ENCODE data around the gene TTLL11.

The TTLL11 gene

DNA sequence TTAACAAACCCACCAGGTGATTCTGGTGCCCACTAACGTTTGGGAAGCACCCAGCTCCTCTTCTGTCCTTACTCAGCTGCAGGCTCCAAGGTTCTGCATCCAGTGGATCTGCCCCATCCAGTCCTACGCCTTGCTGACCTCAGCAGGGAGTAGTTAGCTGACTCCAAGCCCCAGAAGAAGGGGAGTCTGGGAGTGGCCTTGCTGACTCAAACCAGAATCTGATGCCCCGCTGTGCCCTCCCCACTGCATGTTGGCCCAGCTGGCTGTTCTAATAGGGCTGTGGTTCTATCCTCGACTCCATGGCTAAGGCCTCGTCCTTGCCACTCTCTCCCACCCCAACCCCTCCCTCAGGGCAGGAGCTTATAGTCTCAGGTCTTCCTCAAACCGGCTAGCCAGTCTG is 136.3 kb downstream of the TTLL11 start:
- DNase-seq: no peak

DNA sequence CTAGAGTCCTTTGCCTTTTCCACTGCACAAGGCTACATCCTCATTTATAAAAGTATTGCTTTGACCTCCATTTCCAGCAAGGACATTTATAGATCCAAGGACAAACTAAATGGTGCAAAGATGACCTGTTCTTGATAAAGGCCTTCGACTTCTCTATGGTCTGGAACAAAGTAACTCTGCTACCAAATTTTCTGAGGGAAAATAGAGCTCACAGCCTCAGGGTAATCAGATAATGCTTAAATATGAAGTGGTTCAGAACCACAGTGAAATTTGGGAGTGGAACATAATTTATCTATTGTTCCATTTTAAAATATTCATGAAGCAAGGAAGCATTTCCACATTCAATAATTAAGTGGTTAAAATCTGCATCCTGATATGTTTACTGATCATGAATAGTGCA is 137.5 kb downstream of the TTLL11 start:
- DNase-seq: no peak

DNA sequence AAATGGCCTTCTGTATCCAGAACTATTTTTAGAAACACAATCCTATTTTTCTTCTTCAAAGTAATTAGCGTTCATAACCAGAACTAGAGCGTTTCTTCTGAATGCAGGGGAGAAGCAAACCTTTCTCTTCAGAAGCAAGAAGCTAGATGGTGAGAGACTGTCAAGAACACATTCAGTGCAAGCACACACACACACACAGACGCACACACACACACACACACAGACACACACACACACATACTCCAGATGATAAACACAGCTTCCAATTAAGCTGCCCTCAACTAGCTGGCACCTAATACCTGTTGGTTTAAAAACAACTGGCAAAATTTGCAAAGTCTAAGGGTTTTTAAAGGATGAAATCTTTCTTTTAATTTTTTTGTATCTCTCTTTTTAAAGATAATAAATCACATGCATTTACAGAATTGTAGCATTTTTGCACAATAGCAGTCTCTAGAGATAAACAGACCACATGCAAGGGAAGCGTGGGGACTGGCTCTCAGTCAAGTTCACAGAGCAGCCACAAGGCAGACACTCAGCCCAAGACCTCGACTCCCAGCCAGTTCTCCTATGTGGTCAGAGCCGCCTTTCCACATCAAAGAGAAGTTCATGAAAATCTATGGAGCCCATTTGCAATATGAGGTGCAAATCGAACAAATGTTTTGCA is 138.5 kb downstream of the TTLL11 start:
- DNase-seq: no peak

DNA sequence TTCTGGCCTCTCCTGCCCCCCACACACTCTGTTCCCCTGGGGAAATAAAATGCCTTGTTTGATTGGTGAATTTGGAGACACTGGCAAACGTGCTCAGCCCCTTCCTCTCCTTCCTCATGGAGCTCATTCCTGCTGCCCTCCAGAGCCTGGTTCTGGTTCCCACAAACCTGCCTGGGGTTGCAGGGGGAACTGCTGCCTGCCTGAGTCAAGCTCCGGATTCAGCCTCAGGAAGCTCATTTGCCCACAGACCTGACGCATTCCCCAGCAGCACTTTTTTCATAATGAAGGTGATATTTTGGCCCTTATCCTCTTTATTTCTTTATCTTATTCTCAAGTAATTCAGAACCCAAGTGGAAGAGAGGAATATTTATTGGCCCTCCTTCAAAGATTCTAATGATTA is 140.5 kb downstream of the TTLL11 start:
- DNase-seq: no peak

DNA sequence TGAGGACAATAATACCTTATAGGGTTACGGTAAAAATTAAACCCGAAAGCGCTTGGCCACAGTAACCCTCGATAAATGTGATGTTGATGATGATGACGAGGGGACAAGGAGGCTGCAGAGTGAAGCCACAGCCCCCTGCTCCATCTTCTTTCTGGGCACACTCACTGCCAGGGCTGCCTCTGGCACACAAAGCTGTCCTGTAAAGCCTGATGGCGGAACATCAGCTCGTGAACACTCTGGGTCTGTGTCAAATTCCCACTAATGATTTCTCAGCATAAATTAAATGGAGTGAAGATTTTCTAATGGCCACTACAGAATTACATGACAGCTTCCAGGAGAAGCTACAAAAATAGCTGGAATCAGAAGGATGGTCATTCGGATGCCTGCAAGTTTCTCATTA is 142.2 kb downstream of the TTLL11 start:
- DNase-seq: no peak

DNA sequence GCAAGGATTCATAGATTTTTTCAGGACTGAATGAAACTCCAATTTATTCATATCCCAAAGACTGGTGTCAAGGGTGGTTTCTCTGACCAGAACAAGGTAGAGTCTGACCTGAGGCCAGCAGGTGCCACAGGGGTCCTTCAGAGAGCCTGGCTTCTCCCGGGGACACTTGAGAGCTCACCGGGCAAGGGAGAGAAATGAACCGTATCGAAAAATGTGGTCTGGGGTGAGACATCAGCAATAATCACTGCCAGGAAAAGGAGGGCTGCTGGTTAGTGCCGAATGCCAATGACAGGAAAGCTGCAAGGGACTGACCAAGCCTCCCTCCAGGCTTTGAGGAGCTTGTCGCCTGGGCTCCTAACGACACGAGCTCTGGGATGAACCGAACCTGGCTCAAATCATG is 142.7 kb downstream of the TTLL11 start:
- no peak for DNase-seq

DNA sequence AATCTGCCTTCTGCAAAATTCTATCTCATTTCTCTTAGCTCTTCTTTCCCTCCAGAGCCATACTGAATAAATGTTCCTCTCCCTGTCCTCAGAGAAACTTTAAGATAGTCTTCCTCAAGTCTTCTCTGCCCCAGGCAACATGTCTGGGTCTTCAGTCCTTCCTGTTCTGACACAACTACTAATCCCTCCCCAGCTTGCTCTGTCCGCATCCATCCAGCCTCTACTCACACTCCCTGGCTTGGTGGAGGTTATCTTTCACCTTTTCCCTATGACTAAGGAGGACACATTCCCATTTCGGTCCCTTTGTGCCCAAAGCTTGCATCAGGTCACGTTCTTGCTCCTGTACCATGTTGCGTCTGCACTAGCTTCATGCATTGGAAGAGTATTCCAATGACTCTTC is 143.3 kb downstream of the TTLL11 start:
- no peak for DNase-seq

DNA sequence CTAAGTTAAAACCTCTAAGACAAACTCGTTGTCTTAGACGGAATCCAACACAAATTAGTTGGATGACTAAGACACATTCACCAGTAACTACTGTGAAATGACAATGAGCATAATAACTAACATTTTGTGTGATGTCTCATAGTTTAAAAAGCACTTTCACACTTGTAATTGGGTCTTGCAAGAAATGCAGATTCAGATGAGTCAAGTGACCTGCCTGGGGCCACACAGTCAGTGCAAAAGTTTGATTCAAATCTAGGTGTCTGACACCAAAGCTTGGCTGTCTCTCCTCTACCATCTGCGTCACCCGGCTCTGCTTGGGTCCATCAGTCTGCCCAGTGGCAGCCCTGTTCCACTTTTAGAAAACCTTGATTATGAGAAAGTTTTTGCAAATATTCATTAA is 143.7 kb downstream of the TTLL11 start:
- no peak for DNase-seq

DNA sequence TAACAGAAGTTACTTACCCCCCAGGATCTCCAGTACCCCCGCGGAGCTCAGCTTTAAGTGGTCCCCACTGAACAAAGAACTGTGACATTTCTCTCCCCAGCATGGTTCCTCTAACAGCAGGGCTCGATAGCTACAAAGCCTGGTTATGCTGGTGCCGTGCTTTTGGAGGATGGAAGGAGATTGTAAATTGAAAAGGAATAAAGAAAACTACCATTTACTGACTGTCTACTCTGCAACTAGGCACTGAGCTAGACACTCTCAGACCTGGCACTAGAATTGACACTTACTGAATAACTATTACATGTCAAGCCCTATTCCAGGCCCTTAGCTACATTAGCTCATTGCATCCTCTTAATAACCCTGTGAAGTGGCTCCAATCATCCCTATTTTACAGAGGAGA is 145.3 kb downstream of the TTLL11 start:
- peak; percentile 38 for DNase-seq

DNA sequence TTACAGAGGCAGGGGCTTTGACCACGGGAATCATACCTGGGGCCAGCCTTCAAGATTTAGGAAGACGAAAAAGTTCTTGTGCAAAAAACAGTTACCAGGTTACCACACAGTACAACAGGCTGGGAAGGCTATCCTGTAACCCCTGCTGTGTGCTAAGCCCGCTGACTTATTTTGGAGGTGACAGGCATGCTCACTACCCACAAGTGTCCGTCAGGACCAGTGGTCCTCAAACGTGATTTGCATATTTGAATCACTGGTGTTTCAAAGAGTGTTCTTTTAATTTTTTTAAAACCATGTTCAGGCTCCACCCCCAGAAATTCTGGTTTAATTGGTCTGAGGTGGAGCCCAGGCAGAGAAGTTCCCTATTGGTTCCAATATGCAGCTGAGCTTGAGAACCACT is 146.6 kb downstream of the TTLL11 start:
- no peak for DNase-seq

DNA sequence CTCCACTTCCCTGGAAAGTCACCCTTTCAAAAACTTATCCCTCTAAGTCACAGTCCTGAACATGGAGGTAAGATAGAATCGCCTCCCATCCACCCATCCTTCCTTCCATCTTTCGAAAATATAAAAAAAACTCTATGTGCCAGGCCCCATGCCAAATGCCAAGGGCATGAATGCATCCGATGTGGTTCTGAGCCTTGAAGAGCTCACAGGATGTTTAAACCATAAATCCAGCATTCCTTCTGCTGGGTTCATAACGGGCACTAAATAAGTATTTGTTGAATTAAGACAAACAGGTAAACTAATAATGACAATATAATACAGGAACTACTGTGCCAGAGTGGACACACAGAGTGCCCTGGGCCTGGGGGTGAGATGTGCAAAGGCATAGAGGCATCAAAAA is 147.3 kb downstream of the TTLL11 start:
- no peak for DNase-seq

DNA sequence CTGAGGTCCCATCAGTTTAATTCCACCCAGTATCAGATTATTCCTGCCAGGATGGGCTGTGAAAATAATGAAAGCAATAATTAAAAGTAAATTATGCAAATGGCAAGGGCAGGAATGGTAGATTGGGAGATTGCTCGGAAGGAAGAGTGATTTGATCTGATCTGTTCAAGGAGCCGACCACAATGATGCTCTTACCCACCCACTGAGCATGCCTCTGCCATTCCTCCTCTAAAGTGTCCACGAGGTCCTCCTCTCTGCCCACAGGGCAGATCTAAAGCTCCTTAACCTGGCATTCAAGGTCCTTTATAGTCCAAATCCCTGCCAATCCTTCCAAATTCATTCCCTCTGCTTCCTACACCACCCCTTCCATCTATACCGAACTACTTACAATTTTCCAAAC is 147.8 kb downstream of the TTLL11 start:
- DNase-seq: no peak

DNA sequence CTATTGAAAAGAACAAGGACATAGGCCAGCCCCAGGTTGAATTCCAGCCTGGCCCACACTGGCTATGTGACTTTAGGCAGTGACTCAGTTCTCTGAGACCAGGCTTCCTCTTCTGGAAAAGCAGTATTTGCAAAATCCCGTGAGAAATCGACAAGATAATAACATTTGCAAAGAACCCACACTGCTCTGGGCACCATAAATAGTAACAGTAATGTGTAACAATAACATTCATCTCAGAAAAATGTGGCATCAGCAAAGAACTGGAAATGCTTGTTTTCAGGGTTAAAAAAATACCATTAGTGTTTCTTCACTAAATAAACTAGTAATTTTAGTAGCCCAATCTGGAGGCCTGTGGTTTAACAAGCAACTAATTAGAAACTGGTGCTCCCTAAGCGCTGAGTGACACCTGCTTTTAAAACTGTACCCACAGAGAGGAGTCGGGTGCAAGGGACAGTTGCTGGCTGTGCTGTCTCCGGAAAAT is 148.4 kb downstream of the TTLL11 start:
- no peak for DNase-seq

DNA sequence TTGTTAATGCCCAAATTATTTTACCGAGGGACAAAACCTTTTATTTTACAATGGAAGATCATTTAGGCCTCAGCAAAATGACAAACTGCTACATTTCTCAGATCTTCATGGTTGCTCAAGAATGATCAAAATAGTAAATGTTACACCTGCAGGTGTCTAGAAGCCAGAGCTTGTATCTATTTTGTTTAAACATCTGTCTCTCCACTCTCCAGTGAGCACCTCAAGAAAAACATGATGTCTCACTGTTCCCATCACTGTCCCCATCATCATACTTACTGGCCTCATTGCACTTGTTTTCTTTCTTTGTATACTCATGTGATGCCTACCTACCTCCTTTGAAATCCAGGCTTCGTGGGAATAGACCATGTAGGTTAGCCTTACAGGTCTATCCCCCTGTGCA is 149.6 kb downstream of the TTLL11 start:
- no peak for DNase-seq

DNA sequence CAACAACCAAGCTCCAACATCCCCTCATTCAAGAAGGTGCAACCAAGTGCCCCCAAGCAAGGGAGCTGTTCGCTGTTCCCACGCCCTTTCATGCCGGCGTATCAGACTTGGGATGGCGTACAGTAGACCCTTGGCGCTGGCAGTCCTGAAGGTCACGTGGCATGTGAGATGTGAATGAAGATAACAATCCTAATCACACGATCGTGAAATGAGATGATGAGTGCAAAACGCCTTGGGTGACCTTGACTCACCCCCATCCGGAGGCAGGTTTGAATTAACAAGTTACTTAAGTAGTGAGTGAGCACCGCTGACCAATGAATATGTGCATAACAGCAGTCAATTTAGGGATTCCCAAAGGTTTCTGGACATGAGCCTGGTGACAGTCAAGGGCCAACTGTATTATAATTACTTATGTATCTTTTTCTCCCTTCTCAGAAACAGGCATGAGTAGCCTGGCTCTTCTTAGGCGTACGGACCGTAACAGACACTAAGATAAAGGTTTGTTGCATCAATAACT is 150.2 kb downstream of the TTLL11 start:
- DNase-seq: no peak

DNA sequence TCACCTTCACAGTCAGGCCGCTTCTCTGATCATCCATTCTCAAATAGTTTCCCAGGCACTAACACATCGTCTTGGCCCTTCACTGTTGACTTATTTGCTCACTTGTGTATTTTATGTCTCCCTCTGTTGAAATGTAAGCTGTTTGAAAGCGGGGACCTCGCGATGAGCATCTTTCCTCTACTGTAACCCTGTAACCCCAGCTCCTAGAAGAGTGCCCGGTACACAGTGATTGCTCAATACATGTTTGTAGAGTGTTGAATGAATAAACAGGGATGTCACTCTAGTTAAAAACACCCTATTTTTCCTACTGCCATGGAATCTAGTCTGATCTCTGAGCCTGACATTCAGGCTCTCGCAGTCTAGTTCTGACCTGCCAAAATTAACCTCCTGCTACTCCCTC is 150.8 kb downstream of the TTLL11 start:
- no peak for DNase-seq

DNA sequence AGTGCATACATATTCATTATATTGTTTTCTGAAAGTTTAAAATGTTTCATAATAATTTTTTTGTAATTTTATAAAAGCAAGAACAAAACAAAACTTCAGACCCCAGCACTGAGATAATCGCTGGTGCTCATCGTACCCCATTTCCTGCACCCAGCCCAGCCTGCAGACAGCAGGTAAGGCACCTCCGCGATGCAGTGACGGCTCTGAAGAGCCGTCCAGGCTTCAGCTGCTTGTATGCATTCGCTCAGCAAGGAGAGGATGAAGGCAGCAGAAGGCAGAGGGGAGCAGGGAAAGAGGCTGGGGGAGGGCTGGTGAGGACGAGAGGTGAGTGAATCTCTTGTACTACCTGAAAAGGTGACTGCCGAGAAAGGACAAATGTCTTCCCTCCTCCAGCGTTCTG is 153.5 kb downstream of the TTLL11 start:
- no peak for DNase-seq

DNA sequence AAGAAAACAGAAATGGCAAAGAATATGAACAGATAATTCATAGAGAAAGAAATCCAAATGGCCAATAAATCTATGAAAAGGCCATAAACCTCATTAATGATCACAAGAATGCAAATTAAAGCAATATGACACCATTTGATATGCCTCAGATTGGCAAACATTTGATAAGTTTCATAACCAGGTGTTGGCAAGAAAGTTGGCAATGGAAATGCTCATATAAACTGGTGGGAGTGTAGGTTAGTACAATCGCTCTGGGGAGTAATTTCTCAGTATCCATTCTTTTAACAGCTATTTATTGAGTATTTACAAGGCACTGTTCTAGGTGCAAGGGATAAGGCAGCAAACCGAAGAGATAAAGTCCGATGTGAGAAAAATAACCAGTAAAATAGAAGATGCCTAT is 154.5 kb downstream of the TTLL11 start:
- DNase-seq: no peak

DNA sequence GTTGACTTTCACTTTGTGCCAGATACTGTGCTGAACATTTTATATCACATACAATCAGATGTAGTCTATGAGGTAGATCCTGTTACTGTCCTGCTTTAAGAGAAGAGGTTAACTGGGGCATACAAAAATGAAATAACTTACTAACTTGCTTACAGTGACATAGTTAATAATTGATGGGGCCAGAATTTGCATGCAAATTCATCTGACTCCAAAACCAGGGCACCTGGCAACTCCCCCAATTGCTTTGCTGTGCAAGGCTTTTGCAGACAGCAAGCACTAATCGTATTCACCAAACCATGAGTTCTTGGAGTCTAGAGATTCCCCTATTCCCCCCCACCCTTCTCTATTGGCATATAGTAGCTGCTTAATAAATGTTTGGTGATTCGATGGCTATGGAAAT is 155.9 kb downstream of the TTLL11 start:
- DNase-seq: no peak

DNA sequence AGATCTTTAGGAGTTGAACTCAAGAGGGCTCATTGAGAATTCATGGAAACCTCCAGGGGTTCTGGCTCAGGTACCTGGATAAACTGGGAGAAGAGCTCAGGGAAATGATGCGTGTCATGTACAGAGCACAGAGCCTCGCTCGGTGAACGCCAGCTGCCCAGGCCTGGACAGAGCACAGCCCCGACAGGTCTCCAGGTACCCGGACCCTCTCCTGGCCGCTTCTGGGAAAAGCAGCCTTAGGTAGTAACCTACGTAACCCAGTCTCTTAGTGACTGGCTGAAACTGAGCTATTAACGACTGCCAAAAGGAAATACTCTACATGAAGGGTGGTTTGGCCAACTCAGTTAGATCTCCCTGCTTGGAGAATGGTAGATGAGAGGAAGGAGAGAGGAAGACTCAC is 157.4 kb downstream of the TTLL11 start:
- DNase-seq: no peak

DNA sequence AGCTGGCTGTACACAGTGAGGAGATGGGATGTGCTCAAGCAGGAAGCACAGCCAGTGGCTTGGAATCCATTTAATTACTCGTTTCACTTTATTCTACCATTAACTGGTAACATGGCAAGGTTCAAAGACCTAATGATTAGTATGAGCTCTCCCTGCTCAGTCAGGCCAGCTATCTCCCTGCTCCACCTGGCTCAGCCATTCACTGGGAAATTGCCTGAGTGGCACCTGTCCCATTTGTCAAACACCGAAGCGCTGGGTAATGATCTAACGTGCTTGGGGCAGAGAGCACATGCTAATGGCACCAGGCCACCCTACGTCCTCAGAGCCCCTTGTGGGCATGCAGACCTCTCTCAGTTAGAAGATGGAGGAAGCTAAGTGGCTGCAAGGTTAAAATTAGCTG is 162.2 kb downstream of the TTLL11 start:
- peak; percentile 4 for DNase-seq

DNA sequence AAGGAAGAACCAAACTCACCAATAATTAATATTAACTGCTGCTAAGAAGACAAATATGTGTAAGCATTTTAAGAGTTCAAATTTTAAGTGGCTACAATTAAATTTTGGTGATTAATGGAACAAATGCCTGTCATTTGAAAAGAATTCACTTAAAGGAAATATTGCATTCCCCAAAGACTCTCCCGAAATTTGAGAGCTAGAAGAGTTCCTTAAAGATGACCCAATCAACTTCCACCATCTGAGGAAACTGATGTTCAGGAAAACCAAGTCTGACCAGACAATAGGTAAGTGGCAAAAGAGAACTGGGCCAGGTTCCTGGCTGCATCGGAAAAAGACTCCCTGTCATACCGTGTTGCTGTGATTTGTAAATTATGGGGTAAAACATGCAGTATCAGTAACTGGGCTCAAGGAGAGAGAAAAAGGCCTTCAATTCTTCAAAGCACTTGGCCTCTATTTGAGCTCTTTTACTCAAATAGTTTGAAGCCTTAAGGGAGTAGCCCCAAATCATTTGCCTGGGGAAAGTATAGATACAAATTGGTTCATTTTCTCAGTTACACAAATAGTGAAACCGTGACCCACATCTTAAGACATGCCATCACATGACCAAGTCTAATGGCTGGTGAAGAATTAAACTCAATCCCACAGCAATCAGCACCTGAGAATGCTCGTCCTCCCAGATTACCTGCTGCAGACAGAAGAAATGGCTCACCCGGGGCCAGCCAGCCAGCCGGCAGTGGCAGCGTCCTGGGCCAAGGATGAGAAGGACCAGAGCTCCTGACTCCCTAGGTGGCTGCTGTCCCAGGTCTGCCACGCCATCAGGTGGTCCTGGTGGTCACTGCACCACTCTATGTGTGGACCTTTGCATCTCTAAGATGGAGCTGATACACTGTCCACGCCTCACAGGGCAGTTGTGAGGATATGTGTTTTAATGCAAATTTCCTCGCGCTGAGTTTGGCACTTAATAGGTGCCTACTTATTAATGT is 162.9 kb downstream of the TTLL11 start:
- no peak for DNase-seq

DNA sequence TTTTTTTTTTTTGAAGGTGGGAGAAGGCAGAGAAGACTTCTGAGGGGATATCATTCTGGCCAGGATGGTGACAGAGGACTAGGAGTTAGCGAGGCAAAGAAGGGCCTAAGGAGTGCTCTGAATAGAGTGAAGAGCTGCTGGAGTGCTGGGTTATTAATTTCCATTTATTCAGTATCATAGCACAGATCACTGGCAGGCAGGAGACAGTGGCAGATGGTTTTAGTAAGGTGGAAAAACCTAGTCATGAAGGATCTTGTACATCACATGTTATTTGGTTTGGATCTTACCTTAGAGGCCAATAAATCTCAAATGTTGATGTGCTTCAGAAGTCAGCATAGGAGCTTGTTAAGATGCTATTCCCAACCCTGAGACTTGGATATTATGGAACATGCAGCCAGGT is 165.5 kb downstream of the TTLL11 start:
- no peak for DNase-seq

DNA sequence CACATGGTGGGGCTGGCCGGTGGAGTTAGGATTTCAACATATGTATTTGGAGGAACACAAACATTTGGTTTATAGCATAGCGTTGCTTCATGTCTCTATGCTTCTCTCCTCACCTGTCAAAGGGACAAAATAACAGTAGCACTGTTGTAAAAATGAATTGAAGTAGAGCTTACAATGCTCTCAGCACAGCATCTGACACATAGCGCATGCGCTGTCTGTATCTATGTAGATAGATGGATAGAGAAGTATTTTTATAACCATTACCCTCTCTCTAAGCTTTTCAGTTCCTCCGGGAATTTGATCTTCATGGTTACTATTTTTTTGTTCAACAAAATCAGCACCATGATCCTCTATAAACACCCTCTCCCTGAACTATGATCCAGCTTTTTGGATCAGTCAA is 166.0 kb downstream of the TTLL11 start:
- DNase-seq: no peak
